Measurements from ENCODE around the gene NDUFA7.

The NDUFA7 gene

DNA sequence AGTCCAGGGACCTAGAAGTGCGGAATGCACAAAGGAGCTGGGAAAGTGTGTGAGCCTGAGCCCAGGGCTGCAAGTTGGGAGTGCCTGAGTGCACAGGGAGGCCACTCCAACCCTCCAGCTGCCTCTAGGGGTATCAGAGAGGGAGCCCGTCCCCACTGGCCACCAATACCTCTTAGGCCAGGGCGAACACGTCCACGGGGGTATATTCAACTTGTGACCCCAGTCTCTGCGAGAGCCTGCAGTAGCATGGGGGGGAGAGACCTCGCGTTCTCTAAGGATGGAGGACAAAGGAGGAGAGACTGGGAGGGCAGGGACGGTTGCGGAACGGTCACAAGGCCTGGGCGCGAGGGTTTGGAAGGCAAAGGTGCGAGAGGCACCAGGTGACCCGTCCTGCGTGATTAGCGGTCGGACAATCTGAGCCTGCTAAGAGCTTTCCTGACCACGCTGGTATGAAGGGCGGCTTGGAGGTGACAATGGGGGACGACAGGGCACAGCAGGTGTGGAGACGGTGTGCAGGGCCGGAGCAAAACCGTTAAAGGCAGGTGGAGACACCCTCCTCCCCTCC lies 13.7 kb downstream of the NDUFA7 start (continued):
- TF ChIP-seq, protein P1, sequence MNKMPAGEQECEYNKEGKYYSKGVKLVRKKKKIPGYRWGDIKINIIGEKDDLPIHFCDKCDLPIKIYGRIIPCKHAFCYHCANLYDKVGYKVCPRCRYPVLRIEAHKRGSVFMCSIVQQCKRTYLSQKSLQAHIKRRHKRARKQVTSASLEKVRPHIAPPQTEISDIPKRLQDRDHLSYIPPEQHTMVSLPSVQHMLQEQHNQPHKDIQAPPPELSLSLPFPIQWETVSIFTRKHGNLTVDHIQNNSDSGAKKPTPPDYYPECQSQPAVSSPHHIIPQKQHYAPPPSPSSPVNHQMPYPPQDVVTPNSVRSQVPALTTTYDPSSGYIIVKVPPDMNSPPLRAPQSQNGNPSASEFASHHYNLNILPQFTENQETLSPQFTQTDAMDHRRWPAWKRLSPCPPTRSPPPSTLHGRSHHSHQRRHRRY (tag by site-specific recombination; IDR thresholded peaks at IDR 0.05), result peak; percentile 67; the same call in 1 of the 2 replicates
- TF ChIP-seq, protein P2, sequence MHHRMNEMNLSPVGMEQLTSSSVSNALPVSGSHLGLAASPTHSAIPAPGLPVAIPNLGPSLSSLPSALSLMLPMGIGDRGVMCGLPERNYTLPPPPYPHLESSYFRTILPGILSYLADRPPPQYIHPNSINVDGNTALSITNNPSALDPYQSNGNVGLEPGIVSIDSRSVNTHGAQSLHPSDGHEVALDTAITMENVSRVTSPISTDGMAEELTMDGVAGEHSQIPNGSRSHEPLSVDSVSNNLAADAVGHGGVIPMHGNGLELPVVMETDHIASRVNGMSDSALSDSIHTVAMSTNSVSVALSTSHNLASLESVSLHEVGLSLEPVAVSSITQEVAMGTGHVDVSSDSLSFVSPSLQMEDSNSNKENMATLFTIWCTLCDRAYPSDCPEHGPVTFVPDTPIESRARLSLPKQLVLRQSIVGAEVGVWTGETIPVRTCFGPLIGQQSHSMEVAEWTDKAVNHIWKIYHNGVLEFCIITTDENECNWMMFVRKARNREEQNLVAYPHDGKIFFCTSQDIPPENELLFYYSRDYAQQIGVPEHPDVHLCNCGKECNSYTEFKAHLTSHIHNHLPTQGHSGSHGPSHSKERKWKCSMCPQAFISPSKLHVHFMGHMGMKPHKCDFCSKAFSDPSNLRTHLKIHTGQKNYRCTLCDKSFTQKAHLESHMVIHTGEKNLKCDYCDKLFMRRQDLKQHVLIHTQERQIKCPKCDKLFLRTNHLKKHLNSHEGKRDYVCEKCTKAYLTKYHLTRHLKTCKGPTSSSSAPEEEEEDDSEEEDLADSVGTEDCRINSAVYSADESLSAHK (tag by site-specific recombination; IDR thresholded peaks at IDR 0.05), result no peak; the same call in 1 of the 2 replicates
- TF ChIP-seq, protein P3, sequence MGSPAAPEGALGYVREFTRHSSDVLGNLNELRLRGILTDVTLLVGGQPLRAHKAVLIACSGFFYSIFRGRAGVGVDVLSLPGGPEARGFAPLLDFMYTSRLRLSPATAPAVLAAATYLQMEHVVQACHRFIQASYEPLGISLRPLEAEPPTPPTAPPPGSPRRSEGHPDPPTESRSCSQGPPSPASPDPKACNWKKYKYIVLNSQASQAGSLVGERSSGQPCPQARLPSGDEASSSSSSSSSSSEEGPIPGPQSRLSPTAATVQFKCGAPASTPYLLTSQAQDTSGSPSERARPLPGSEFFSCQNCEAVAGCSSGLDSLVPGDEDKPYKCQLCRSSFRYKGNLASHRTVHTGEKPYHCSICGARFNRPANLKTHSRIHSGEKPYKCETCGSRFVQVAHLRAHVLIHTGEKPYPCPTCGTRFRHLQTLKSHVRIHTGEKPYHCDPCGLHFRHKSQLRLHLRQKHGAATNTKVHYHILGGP (tag by site-specific recombination; IDR thresholded peaks at IDR 0.05), result no peak
- TF ChIP-seq ZNF670 (tag by site-specific recombination; IDR thresholded peaks at IDR 0.05; ENCODE audit: low read depth) (no peak), REPIN1 (tag by site-specific recombination; IDR thresholded peaks at IDR 0.05; ENCODE audit: low read depth) (no peak), ZNF792 (tag by site-specific recombination; IDR thresholded peaks at IDR 0.05) (no peak), ZNF292 (tag by site-specific recombination; IDR thresholded peaks at IDR 0.05; ENCODE audit: borderline replicate concordance, low read depth) (no peak), ZNF624 (tag by site-specific recombination; IDR thresholded peaks at IDR 0.05) (no peak), ZNF76 (tag by site-specific recombination; IDR thresholded peaks at IDR 0.05; ENCODE audit: borderline replicate concordance, low read depth) (no peak), SETDB1 (IDR thresholded peaks at IDR 0.05; ENCODE audit: insufficient read length, low read length) (no peak), BCL11A (tag by site-specific recombination; IDR thresholded peaks at IDR 0.05; ENCODE audit: low read depth) (no peak), ZNF223 (tag by site-specific recombination; IDR thresholded peaks at IDR 0.05) (no peak), ZNF138 (tag by site-specific recombination; IDR thresholded peaks at IDR 0.05; ENCODE audit: borderline replicate concordance) (no peak), ZBTB48 (tag by site-specific recombination; IDR thresholded peaks at IDR 0.05) (peak; percentile 39; the same call in 1 of the 2 replicates), ZNF24 (tag by site-specific recombination; IDR thresholded peaks at IDR 0.05) (no peak), ZNF629 (tag by site-specific recombination; IDR thresholded peaks at IDR 0.05) (no peak), ZNF248 (tag by site-specific recombination; IDR thresholded peaks at IDR 0.05) (no peak), ZNF426 (tag by site-specific recombination; IDR thresholded peaks at IDR 0.05) (no peak), ZNF558 (tag by site-specific recombination; IDR thresholded peaks at IDR 0.05) (no peak), ZFP41 (tag by site-specific recombination; IDR thresholded peaks at IDR 0.05; ENCODE audit: borderline replicate concordance) (no peak), SP3 (tag by site-specific recombination; IDR thresholded peaks at IDR 0.05) (no peak), ZNF335 (tag by site-specific recombination; conservative IDR thresholded peaks at IDR 0.05) (peak; percentile 55), ZNF341 (tag by site-specific recombination; IDR thresholded peaks at IDR 0.05; ENCODE audit: low read depth) (no peak), YY1 (tag by site-specific recombination; IDR thresholded peaks at IDR 0.05) (no peak), KLF16 (tag by site-specific recombination; IDR thresholded peaks at IDR 0.05) (no peak), ZNF214 (tag by site-specific recombination; IDR thresholded peaks at IDR 0.05; ENCODE audit: borderline replicate concordance) (no peak), KLF7 (tag by site-specific recombination; IDR thresholded peaks at IDR 0.05; ENCODE audit: borderline replicate concordance) (no peak)
- TF ChIP-seq, protein P4, sequence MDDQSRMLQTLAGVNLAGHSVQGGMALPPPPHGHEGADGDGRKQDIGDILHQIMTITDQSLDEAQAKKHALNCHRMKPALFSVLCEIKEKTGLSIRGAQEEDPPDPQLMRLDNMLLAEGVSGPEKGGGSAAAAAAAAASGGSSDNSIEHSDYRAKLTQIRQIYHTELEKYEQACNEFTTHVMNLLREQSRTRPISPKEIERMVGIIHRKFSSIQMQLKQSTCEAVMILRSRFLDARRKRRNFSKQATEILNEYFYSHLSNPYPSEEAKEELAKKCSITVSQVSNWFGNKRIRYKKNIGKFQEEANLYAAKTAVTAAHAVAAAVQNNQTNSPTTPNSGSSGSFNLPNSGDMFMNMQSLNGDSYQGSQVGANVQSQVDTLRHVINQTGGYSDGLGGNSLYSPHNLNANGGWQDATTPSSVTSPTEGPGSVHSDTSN (CRISPR knock-in tag; IDR thresholded peaks at IDR 0.05), result no peak
- TF ChIP-seq, protein P5, sequence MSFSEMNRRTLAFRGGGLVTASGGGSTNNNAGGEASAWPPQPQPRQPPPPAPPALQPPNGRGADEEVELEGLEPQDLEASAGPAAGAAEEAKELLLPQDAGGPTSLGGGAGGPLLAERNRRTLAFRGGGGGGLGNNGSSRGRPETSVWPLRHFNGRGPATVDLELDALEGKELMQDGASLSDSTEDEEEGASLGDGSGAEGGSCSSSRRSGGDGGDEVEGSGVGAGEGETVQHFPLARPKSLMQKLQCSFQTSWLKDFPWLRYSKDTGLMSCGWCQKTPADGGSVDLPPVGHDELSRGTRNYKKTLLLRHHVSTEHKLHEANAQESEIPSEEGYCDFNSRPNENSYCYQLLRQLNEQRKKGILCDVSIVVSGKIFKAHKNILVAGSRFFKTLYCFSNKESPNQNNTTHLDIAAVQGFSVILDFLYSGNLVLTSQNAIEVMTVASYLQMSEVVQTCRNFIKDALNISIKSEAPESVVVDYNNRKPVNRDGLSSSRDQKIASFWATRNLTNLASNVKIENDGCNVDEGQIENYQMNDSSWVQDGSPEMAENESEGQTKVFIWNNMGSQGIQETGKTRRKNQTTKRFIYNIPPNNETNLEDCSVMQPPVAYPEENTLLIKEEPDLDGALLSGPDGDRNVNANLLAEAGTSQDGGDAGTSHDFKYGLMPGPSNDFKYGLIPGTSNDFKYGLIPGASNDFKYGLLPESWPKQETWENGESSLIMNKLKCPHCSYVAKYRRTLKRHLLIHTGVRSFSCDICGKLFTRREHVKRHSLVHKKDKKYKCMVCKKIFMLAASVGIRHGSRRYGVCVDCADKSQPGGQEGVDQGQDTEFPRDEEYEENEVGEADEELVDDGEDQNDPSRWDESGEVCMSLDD (tag by site-specific recombination; IDR thresholded peaks at IDR 0.05), result peak; percentile 58; the same call in 1 of the 2 replicates
- TF ChIP-seq, protein P6, sequence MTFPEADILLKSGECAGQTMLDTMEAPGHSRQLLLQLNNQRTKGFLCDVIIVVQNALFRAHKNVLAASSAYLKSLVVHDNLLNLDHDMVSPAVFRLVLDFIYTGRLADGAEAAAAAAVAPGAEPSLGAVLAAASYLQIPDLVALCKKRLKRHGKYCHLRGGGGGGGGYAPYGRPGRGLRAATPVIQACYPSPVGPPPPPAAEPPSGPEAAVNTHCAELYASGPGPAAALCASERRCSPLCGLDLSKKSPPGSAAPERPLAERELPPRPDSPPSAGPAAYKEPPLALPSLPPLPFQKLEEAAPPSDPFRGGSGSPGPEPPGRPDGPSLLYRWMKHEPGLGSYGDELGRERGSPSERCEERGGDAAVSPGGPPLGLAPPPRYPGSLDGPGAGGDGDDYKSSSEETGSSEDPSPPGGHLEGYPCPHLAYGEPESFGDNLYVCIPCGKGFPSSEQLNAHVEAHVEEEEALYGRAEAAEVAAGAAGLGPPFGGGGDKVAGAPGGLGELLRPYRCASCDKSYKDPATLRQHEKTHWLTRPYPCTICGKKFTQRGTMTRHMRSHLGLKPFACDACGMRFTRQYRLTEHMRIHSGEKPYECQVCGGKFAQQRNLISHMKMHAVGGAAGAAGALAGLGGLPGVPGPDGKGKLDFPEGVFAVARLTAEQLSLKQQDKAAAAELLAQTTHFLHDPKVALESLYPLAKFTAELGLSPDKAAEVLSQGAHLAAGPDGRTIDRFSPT (tag by site-specific recombination; IDR thresholded peaks at IDR 0.05), result no peak
